Measurements from ENCODE around the gene TMEFF2. TPM values are rescaled to one million over a fixed set of nuclear protein-coding genes. Genes with fewer than 3 reads are reported as not detected.

TMEFF2 gene
- total RNA-seq, 1 donor, result under 0.01 TPM

DNA sequence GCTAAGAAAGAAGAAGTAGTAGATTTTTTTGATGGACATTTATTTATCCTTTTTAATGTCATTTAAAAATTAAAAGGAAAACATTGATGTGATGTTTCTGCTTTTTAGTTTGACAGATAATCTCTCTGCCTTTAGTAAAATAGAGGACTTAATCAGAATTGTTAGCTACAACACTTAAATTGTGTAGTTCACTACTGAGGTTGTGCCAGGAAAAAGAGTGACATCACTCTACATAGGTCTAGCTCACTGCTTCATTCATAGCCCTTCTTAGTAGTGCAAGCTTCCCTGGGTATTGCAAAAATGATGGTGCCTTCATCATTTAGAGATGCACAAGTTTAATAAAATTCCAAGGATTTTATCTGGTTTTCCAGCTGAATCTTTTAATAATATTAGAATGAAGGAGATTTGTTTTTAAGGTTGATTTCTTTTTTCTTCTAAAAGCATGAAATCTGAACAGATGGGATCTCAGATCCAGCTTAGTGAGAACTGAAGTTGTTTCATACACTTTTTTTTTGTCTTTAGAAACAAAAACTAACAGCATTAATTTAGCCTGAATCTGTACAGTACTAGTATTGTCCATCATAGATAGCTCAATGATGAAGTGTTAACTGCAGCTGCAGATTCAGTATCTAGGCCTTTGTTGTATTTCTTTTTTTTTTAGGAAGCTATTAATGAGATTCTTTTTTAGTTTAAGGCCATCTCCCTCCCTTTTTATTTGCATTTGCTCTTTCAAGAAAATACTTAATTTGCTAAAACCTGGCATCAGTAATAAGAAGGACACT, 20.6 kb upstream of the TMEFF2 start:
- Histone ChIP-seq H3K27me3 (ENCODE audit: insufficient read depth, low read length) (no peaks in the 10 kb centered on the region), H2AFZ (ENCODE audit: low read length) (no peak overlapping the region), H3K9me3 (ENCODE audit: low read depth, low read length) (no peaks in the 10 kb centered on the region), H3K4me2 (ENCODE audit: insufficient read depth, low read length) (no peak overlapping the region), H3K36me3 (ENCODE audit: insufficient read depth, low read length) (no peaks in the 10 kb centered on the region), H3K4me1 (ENCODE audit: insufficient read depth, low read length) (no peaks in the 10 kb centered on the region), H3K79me2 (ENCODE audit: insufficient read depth, low read length) (no peaks in the 10 kb centered on the region), H3K27ac (ENCODE audit: low read depth, low read length) (no peak overlapping the region), H3K4me3 (ENCODE audit: insufficient read depth, low read length) (no peak overlapping the region), H4K20me1 (ENCODE audit: insufficient read depth, low read length) (no peaks in the 10 kb centered on the region)
- TF ChIP-seq, protein P1, sequence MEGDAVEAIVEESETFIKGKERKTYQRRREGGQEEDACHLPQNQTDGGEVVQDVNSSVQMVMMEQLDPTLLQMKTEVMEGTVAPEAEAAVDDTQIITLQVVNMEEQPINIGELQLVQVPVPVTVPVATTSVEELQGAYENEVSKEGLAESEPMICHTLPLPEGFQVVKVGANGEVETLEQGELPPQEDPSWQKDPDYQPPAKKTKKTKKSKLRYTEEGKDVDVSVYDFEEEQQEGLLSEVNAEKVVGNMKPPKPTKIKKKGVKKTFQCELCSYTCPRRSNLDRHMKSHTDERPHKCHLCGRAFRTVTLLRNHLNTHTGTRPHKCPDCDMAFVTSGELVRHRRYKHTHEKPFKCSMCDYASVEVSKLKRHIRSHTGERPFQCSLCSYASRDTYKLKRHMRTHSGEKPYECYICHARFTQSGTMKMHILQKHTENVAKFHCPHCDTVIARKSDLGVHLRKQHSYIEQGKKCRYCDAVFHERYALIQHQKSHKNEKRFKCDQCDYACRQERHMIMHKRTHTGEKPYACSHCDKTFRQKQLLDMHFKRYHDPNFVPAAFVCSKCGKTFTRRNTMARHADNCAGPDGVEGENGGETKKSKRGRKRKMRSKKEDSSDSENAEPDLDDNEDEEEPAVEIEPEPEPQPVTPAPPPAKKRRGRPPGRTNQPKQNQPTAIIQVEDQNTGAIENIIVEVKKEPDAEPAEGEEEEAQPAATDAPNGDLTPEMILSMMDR (IDR thresholded peaks at IDR 0.05; ENCODE audit: extremely low read depth, low read depth, low read length), result no peak
- no peak for DNase-seq (ENCODE audit: insufficient read length, low spot score, missing footprints)

DNA sequence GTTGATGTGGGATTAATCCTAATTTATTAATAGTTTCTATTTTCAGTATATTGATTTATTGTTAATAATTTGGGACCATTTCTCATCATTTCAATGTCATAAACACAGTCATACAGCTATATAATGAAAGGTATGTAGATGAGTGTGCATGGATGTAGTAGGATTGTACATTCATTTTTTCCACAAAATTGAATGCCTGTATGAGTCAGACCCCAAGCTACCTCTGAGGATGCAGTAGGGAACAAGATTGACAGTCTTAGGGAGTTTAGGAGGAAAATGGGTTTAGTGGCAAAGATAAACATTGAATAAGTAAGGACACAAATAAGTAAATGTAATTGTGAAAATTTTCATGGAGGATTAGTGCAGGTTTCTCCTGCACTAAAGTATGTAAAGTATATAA, 14.1 kb upstream of the TMEFF2 start:
- TF ChIP-seq, protein P1 (IDR thresholded peaks at IDR 0.05; ENCODE audit: extremely low read depth, low read depth, low read length), result no peak
- H3K27ac ChIP-seq (ENCODE audit: low read depth, low read length), result no peak overlapping the region
- H3K9me3 ChIP-seq (ENCODE audit: low read depth, low read length), result no peaks in the 10 kb centered on the region
- H3K27me3 ChIP-seq (ENCODE audit: insufficient read depth, low read length), result no peaks in the 10 kb centered on the region
- H3K79me2 ChIP-seq (ENCODE audit: insufficient read depth, low read length), result no peaks in the 10 kb centered on the region
- no peak overlapping the region for H3K4me3 ChIP-seq (ENCODE audit: insufficient read depth, low read length)
- no peaks in the 10 kb centered on the region for H4K20me1 ChIP-seq (ENCODE audit: insufficient read depth, low read length)
- H3K4me2 ChIP-seq (ENCODE audit: insufficient read depth, low read length), result no peak overlapping the region
- no peaks in the 10 kb centered on the region for H3K36me3 ChIP-seq (ENCODE audit: insufficient read depth, low read length)
- DNase-seq (ENCODE audit: insufficient read length, low spot score, missing footprints), result no peak
- H2AFZ ChIP-seq (ENCODE audit: low read length), result no peak overlapping the region
- H3K4me1 ChIP-seq (ENCODE audit: insufficient read depth, low read length), result no peaks in the 10 kb centered on the region

DNA sequence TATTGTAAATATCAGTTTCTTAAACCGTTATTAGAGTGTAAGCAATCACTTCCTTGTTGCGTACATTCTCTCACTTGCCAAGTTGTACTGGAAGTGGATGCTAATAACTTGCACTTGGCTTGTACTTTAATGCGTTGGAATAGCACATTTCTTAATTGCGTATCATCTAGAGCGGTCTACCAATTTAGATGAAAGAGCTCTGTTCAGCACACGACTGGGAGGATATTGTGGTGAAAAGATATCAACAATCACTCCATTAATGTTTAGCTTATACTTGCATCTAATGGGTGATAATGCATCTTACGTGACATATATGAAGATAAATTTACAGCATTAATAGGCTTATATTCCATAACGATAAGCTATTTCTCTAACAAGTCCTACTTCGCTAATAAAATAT, 11.7 kb upstream of the TMEFF2 start:
- H2AFZ ChIP-seq (ENCODE audit: low read length), result no peak overlapping the region
- TF ChIP-seq, protein P1 (IDR thresholded peaks at IDR 0.05; ENCODE audit: extremely low read depth, low read depth, low read length), result no peak

DNA sequence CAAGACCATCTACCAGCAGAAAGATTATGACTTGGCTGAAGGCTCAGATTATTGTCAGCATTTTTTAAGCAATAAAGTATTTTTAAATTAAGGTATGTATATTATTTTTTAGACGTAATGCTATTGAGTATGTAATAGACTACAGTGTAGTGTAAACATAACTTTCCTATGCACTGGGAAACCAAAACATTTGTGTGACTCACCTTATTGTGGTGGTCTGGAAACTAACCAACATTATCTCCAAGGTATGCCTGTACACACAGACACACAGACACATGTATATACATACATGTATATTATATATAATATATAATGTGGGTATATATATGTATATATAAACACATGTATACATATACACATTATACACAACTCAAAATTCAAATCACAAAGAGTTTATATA, 9.1 kb upstream of the TMEFF2 start:
- Histone ChIP-seq H4K20me1 (ENCODE audit: insufficient read depth, low read length) (no peaks in the 10 kb centered on the region), H3K27me3 (ENCODE audit: insufficient read depth, low read length) (peaks cover 12% of the 10 kb centered on the region), H2AFZ (ENCODE audit: low read length) (no peak overlapping the region), H3K4me1 (ENCODE audit: insufficient read depth, low read length) (no peaks in the 10 kb centered on the region), H3K36me3 (ENCODE audit: insufficient read depth, low read length) (no peaks in the 10 kb centered on the region), H3K4me3 (ENCODE audit: insufficient read depth, low read length) (no peak overlapping the region), H3K9me3 (ENCODE audit: low read depth, low read length) (no peaks in the 10 kb centered on the region), H3K4me2 (ENCODE audit: insufficient read depth, low read length) (no peak overlapping the region), H3K27ac (ENCODE audit: low read depth, low read length) (no peak overlapping the region), H3K79me2 (ENCODE audit: insufficient read depth, low read length) (no peaks in the 10 kb centered on the region)
- no peak for DNase-seq (ENCODE audit: insufficient read length, low spot score, missing footprints)
- TF ChIP-seq, protein P1 (IDR thresholded peaks at IDR 0.05; ENCODE audit: extremely low read depth, low read depth, low read length), result no peak

More for the DNA sequence above, 11.7 kb upstream of the TMEFF2 start:
- no peak for DNase-seq (ENCODE audit: insufficient read length, low spot score, missing footprints)
- Histone ChIP-seq H3K4me3 (ENCODE audit: insufficient read depth, low read length) (no peak overlapping the region), H3K9me3 (ENCODE audit: low read depth, low read length) (no peaks in the 10 kb centered on the region), H3K4me2 (ENCODE audit: insufficient read depth, low read length) (no peak overlapping the region), H3K79me2 (ENCODE audit: insufficient read depth, low read length) (no peaks in the 10 kb centered on the region), H4K20me1 (ENCODE audit: insufficient read depth, low read length) (no peaks in the 10 kb centered on the region), H3K36me3 (ENCODE audit: insufficient read depth, low read length) (no peaks in the 10 kb centered on the region), H3K27me3 (ENCODE audit: insufficient read depth, low read length) (no peaks in the 10 kb centered on the region), H3K27ac (ENCODE audit: low read depth, low read length) (no peak overlapping the region), H3K4me1 (ENCODE audit: insufficient read depth, low read length) (no peaks in the 10 kb centered on the region)

Measured in osteoblast (primary cell).